K562 (cell line): ENCODE measurements around the gene HNRNPA2B1. TPM values are rescaled to one million over a fixed set of nuclear protein-coding genes. Genes with fewer than 3 reads are reported as not detected.

Experiments used
- BCL6 ChIP-seq: fragments of 250-450 bp; sonication (Bioruptor Pico); IDR thresholded peaks from 2 replicates; pipeline ENCODE4 v1.4.0; 2020
- BCOR ChIP-seq: fragments of 450-650 bp; IDR thresholded peaks from 2 replicates; pipeline ENCODE4 v1.6.1; 2016
- CC2D1A ChIP-seq: fragments of 450-650 bp; IDR thresholded peaks from 2 replicates; pipeline ENCODE4 v1.6.1; 2017; ENCODE audit warnings: mild to moderate bottlenecking
- CEBPZ ChIP-seq: fragments of 150-350 bp; IDR thresholded peaks from 2 replicates; pipeline ENCODE4 v1.6.1; 2014; ENCODE audit warnings: low read depth, mild to moderate bottlenecking, low read length, borderline replicate concordance
- CREBBP ChIP-seq: IDR thresholded peaks from one replicate; pipeline ENCODE4 v1.6.1; 2012; ENCODE audit warnings: low read depth, mild to moderate bottlenecking, control low read depth, inconsistent platforms, low read length
- DACH1 ChIP-seq: fragments of 450-650 bp; IDR thresholded peaks from 2 replicates; pipeline ENCODE4 v1.6.1; 2018; ENCODE audit not compliant: partially characterized antibody
- ELK3 ChIP-seq: fragments of 450-650 bp; formaldehyde crosslinking; IDR thresholded peaks from 2 replicates; pipeline ENCODE4 v1.4.0; 2020; ENCODE audit warnings: mild to moderate bottlenecking
- ETV6 ChIP-seq, 3 experiments: fragments of 150-350 bp in 1 of 3; sonication (generic) in 1 of 3; formaldehyde crosslinking in 1 of 3; IDR thresholded peaks; 2 replicates each; pipeline versions ENCODE4 v1.6.1 to v1.8.0; 2014 to 2022; ENCODE audit warnings: borderline replicate concordance in 2 of 3, low read depth in 2 of 3, antibody characterized with exemption in 1 of 3, low read length in 1 of 3, mild to moderate bottlenecking in 1 of 3, missing genetic modification reagents in 1 of 3
- MLX ChIP-seq, 2 experiments: fragments of 450-650 bp in 1 of 2; sonication (generic) in 1 of 2; formaldehyde crosslinking; conservative IDR thresholded peaks; 2 replicates each; pipeline versions ENCODE4 v1.4.0 to v1.8.1; 2020 to 2022; ENCODE audit warnings: mild to moderate bottlenecking in 1 of 2, missing genetic modification reagents in 1 of 2
- PBX2 ChIP-seq, 2 experiments: IDR thresholded peaks in 1 of 2; conservative IDR thresholded peaks in 1 of 2; 2 replicates each; pipeline ENCODE4 v1.6.1; 2016; ENCODE audit warnings: low read depth in 2 of 2, mild to moderate bottlenecking in 1 of 2, missing compliant biosample characterization in 1 of 2, missing genetic modification characterization in 1 of 2, moderate library complexity in 1 of 2
- POLR2B ChIP-seq: fragments of 450-650 bp; IDR thresholded peaks from 2 replicates; pipeline ENCODE4 v1.6.1; 2018; ENCODE audit warnings: low read depth; ENCODE audit not compliant: partially characterized antibody
- RBM17 ChIP-seq: fragments of 200-400 bp; formaldehyde crosslinking; IDR thresholded peaks from 2 replicates; pipeline ENCODE4 v1.6.1; 2017; ENCODE audit warnings: low read depth, mild to moderate bottlenecking, low read length, borderline replicate concordance
- SNAPC5 ChIP-seq: fragments of 250-450 bp; sonication (Bioruptor Pico); IDR thresholded peaks from 2 replicates; pipeline ENCODE4 v1.8.0; 2021; ENCODE audit warnings: moderate library complexity, mild to moderate bottlenecking, inconsistent platforms
- ZBTB9 ChIP-seq: fragments of 450-650 bp; formaldehyde crosslinking; IDR thresholded peaks from 2 replicates; pipeline ENCODE4 v1.4.0; 2020; ENCODE audit warnings: mild to moderate bottlenecking, moderate library complexity
- ZKSCAN8 ChIP-seq: fragments of 200-800 bp; sonication (Bioruptor generic); IDR thresholded peaks from 2 replicates; pipeline ENCODE4 v1.6.1; 2016; ENCODE audit warnings: missing genetic modification characterization, missing compliant biosample characterization
- ZNF449 ChIP-seq: fragments of 250-450 bp; sonication (Bioruptor Pico); IDR thresholded peaks from 2 replicates; pipeline ENCODE4 v1.8.0; 2022; ENCODE audit warnings: moderate library complexity, mild to moderate bottlenecking, inconsistent platforms
- polyA plus RNA-seq, 8 experiments: library from polyadenylated mRNA; depleted of rRNA in 4 of 8; stranded (reverse) in 5 of 8; unstranded in 3 of 8; fragments of >200 nt; fragmentation: Nextera tagmentation in 2 of 8; fragmentation: Illumina TruSeq in 1 of 8; extraction: Ambion mirVana in 2 of 8; extraction: Trizol in 1 of 8; gene quantifications; 2 replicates each; pipeline versions ENCODE4 v1.2.1 to v1.2.3, GENCODE V29; 2011 to 2014; ENCODE audit warnings: inconsistent platforms in 1 of 8, missing spikeins in 1 of 8
- total RNA-seq, 7 experiments: library from RNA; depleted of rRNA in 6 of 7; stranded (reverse); fragments of >200 nt in 6 of 7; fragmentation: Illumina TruSeq in 2 of 7; extraction: Trizol in 2 of 7; gene quantifications; 2 replicates each; pipeline versions ENCODE4 v1.2.1 to v1.2.3, GENCODE V29; 2011 to 2021; ENCODE audit warnings: low replicate concordance in 1 of 7

The HNRNPA2B1 gene
- total and polyA plus RNA-seq, 9 of the 15 experiments (the other 6 are each of a cell fraction or from before 2014, with no cell fraction given) = 630 to 1,989 (median 865) TPM

GRCh38 chr7:26180792-26181198, 19.8 kb downstream of the HNRNPA2B1 start (continued):
- no peak for TF ChIP-seq PBX2 (CRISPR knock-in tag; IDR thresholded peaks at IDR 0.05; ENCODE audit: low read depth)
- TF ChIP-seq PBX2 (tag; conservative IDR thresholded peaks at IDR 0.05; ENCODE audit: low read depth) = peak; percentile 92
- TF ChIP-seq SNAPC5 (CRISPR knock-in tag) = no peak
- no peak; the same call in 1 of the 2 replicates for TF ChIP-seq BCL6 (CRISPR knock-in tag)
- TF ChIP-seq DACH1 = peak; percentile 49
- TF ChIP-seq CEBPZ = no peak
- no peak; the same call in 1 of the 2 replicates for TF ChIP-seq ZBTB9
- no peak for TF ChIP-seq CC2D1A
- TF ChIP-seq BCOR = no peak
- peak; percentile 23; the same call in 1 of the 2 replicates for TF ChIP-seq ZKSCAN8
- TF ChIP-seq ZNF449 (CRISPR knock-in tag) = no peak
- no peak for TF ChIP-seq POLR2B
- no peak for TF ChIP-seq ELK3 (CRISPR knock-in tag)
- TF ChIP-seq MLX (CRISPR knock-in tag; conservative IDR thresholded peaks at IDR 0.05) = no peak
- no peak for TF ChIP-seq CREBBP
- TF ChIP-seq RBM17 = no peak
- TF ChIP-seq ETV6 (IDR thresholded peaks at IDR 0.05; ENCODE audit: borderline replicate concordance in 1 of 2, low read depth in 2 of 2, low read length in 1 of 2) = no peak
- TF ChIP-seq ETV6 (CRISPR knock-in tag; IDR thresholded peaks at IDR 0.05; ENCODE audit: borderline replicate concordance) = no peak
